ENCODE data around the gene ANKRD52.

The ANKRD52 gene

DNA sequence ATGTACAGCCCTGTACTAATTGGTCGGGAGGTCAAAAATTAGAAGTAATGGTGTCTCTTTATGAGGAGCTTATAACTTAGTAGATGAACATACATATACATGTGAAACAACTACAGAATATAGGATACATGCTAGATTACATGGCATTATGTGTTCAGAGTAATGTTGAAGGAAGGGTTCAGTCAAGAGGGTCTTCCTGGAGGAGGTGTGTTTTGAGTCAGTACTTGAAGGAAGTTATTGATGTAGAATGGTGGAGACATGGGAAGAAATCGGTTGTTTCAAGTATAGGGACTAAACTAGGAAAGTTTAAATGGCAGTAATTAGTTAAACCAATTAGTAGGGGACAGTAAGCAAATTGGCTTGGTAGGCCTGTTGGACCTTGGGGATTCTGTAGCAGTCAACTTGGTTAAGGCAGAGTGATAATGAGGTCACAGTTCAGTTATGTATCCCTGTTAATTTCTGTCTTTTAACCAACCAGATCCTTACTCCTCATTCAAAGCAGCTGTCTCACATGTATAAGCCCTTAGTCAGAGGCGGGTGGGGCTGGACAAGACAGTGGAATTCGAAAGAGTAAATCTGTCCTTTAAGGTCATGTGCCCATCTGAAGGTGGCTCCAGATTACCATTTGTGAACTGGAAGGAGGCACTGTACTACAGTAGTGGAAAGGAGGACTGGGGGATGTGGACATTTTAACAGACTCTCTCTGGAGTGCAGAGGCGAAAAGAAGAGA, 3.5 kb upstream of the ANKRD52 start:
- in situ Hi-C loops (cut with HindIII; ENCODE audit: low sequenced_read_pairs) = no loop called here
- TF ChIP-seq, protein P1, sequence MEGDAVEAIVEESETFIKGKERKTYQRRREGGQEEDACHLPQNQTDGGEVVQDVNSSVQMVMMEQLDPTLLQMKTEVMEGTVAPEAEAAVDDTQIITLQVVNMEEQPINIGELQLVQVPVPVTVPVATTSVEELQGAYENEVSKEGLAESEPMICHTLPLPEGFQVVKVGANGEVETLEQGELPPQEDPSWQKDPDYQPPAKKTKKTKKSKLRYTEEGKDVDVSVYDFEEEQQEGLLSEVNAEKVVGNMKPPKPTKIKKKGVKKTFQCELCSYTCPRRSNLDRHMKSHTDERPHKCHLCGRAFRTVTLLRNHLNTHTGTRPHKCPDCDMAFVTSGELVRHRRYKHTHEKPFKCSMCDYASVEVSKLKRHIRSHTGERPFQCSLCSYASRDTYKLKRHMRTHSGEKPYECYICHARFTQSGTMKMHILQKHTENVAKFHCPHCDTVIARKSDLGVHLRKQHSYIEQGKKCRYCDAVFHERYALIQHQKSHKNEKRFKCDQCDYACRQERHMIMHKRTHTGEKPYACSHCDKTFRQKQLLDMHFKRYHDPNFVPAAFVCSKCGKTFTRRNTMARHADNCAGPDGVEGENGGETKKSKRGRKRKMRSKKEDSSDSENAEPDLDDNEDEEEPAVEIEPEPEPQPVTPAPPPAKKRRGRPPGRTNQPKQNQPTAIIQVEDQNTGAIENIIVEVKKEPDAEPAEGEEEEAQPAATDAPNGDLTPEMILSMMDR (IDR thresholded peaks at IDR 0.05; ENCODE audit: low read depth, low read length) = no peak
- peak; percentile 49 for DNase-seq (ENCODE audit: low read depth, low spot score)
- H3K4me3 ChIP-seq (ENCODE audit: low read depth, low read length) = no peak overlapping the region

DNA sequence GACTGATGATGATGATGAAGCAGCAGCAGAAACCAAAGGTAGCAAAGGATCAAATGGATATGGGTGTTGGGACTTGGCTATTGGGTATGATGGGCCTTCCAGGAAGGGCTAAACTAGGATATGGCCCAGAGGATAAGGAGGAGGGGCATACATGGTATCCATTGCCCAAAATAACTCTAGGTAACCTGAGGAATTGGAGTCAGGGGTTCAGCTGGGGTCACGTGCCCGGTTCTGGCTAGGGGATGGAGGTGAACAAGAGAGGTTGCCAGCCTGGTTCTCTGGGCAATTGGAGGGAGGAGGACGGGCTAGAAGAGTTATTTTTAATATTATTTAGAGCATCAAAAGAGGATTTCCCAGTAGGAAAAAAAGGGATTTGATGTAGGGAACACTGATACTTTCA, 2.7 kb upstream of the ANKRD52 start:
- DNase-seq (ENCODE audit: low read depth, low spot score) = no peak
- in situ Hi-C loops (cut with HindIII; ENCODE audit: low sequenced_read_pairs) = no loop called here
- no peak overlapping the region for H3K4me3 ChIP-seq (ENCODE audit: low read depth, low read length)
- TF ChIP-seq, protein P1 (IDR thresholded peaks at IDR 0.05; ENCODE audit: low read depth, low read length) = no peak

DNA sequence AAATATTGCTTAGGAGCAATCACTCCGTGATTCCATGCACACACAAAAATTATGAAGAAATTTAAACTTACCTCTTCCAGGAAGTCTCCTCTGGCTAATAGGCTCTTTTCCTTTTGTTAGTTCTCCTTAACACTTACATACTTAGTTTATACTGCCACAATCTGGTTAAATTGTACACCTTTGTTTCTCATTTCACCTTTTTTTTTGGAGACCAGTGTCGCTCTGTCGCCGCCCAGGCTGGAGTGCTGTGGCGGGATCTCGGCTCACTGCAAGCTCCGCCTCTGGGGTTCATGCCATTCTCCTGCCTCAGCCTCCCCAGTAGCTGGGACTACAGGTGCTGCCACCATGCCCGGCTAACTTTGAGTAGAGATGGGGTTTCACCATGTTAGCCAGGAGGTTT, 2.2 kb upstream of the ANKRD52 start:
- no peak for DNase-seq (ENCODE audit: low read depth, low spot score)
- H3K4me3 ChIP-seq (ENCODE audit: low read depth, low read length) = no peak overlapping the region
- TF ChIP-seq, protein P1 (IDR thresholded peaks at IDR 0.05; ENCODE audit: low read depth, low read length) = no peak
- in situ Hi-C loops (cut with HindIII; ENCODE audit: low sequenced_read_pairs) = no loop called here

DNA sequence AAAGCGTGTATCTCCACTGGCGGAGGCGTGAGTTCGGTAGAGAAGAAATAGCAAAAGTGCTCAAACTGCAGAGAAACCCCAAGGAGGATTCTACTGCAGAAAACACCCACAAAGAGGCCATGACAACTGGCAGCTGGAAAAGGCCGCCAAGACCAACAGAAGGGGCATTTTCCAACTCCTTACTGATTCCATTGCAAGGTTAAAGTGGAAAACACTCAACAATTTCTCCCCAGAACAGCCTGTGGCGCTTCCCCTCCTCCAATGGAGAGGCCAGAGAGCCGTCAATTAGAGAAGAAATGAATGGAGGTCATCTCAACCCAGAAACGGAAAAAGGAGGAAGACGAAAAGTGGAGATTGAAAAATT, 618 bp upstream of the ANKRD52 start:
- in situ Hi-C loops (cut with HindIII; ENCODE audit: low sequenced_read_pairs) = no loop called here
- no peak for DNase-seq (ENCODE audit: low read depth, low spot score)
- TF ChIP-seq, protein P1 (IDR thresholded peaks at IDR 0.05; ENCODE audit: low read depth, low read length) = no peak

DNA sequence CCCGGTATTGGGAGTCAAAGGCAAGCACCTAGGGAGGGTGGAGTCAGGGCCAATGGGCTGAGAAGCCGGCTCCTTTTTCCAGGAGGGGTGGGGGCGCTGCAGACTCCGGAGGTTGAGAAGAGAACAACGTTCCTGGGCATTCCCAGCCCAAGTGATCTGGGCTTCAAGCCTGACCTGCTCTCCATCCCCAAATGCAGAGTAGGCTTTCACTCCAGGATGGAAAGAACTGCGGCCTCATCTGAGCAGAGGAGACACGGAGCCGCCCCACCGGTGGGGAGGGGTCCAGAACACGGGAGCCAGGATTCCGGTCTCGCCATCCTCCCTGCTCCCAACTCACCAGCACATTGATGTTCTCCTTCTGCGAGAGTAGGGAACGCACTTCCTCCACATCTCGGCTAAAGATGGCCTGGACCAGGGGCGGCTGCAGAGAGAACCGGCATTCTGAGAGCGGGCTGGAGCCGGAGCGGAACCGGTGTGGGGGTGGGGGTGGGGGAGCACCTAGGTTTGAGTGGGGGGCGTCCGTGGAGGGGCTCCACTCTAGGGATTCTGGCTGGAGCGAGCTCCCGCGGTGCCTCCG, 605 bp downstream of the ANKRD52 start:
- in situ Hi-C loops (cut with HindIII; ENCODE audit: low sequenced_read_pairs) = no loop called here
- TF ChIP-seq, protein P1 (IDR thresholded peaks at IDR 0.05; ENCODE audit: low read depth, low read length) = peak; percentile 28
- H3K4me3 ChIP-seq (ENCODE audit: low read depth, low read length) = peak overlapping the region; percentile 88
- peak; percentile 39 for DNase-seq (ENCODE audit: low read depth, low spot score)

More for the DNA sequence above, 618 bp upstream of the ANKRD52 start:
- H3K4me3 ChIP-seq (ENCODE audit: low read depth, low read length) = peak overlapping the region; percentile 57

DNA sequence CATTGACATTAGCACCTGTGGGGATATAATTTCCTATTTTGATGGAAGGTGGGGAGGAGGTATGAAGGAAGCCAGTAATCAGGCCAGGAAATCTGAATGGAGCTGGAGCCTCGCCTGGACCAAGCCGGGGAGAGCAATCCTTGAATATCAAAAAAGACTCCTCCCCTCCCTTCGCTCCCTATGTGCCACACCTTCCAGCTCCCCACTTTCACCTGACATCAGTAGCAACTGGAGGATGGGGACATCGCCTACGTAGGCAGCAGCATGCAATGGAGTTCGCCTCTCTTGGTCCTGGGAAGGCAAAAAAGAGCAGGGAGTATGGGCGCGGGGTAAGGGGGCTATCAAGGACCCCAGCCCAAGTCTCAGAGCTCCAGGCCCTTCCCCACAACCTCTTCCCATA, 1.1 kb downstream of the ANKRD52 start:
- H3K4me3 ChIP-seq (ENCODE audit: low read depth, low read length) = peak overlapping the region; percentile 88
- DNase-seq (ENCODE audit: low read depth, low spot score) = no peak
- in situ Hi-C loops (cut with HindIII; ENCODE audit: low sequenced_read_pairs) = no loop called here
- TF ChIP-seq, protein P1 (IDR thresholded peaks at IDR 0.05; ENCODE audit: low read depth, low read length) = no peak

Data from astrocyte of the spinal cord (primary cell).